Aortic smooth muscle cell (primary cell): ENCODE results near the gene SLFN12L. TPM values are rescaled to one million over a fixed set of nuclear protein-coding genes. Genes with fewer than 3 reads are reported as not detected.

Experiments used
- total RNA-seq: library from RNA; depleted of rRNA; stranded (reverse); fragments of >200 nt; gene quantifications from 2 replicates; pipeline ENCODE4 v1.2.3, GENCODE V29; 2014

Gene SLFN12L
- total RNA-seq, result 0.12 and 0.40 TPM in 2 replicates

DNA sequence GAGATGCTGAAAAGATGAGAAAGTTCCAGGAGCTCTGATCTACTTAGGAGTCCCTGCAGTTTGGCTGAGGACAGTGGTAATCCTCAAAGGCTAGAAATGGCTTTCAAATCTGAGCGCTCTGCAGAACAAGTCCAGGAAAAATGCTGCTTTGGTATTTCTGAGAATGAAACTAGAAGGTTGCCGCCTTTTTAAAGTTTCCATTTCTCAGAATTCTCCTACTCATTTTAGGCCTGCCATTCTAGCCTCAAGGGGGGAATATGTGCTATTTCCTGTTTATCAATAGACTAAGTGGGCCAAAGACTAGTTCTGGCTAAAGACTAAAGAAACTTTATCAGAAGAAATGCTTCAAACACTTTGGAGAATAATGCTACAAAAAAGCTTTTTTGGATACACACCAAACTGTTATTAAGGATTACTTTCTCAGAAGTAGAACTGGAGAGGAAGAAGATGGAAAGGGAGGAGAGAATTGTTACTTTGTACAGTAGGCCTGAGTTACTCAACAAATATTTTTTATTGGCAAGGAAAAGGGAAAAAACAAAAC is at the start of gene SLFN12L:
Gene SLFN12L, minus strand, starts transcription at position 78 of the 541 bp plus-strand sequence. CDS start 15,314 bp downstream, outside the sequence.

DNA sequence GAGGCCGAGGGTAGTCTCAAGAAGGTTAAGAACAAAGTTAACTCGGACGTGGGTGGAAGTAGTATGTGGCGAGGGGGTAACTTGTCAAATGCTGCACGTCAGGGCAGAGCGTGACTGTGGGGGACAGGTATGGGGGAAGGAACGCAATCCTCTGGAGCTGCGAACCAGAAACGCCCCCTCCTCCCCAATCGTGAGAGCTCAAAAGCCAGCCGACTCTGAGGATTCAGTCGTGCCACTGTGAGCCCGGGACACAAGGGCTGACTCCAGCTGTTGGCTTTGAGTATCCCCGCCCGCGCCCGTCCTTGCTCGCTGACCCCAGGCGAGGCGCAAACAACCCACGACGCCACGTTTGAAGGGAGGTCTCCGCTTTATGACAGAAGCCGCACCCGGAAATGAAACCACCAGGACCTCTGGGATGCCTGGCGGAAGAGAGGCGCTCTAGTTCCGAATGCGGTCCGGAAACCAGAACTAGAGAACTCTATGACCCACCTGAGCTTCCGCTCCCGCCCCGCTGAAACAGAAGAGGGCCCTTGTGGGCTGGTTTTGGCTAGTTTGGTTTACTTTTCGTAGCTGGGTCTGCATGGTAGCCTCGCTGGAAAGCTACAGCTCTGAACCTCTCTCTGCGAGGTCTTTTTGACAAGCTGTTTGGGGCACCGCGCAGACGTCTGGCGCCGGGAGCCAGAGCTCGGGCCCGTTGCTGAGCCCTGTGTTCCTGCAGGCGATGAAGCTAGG is 40.9 kb upstream of the SLFN12L start, which contains the start of gene PEX12:
Gene PEX12, minus strand, starts transcription at position 375 of the 732 bp plus-strand sequence. CDS start 550 bp downstream, outside the sequence.

DNA sequence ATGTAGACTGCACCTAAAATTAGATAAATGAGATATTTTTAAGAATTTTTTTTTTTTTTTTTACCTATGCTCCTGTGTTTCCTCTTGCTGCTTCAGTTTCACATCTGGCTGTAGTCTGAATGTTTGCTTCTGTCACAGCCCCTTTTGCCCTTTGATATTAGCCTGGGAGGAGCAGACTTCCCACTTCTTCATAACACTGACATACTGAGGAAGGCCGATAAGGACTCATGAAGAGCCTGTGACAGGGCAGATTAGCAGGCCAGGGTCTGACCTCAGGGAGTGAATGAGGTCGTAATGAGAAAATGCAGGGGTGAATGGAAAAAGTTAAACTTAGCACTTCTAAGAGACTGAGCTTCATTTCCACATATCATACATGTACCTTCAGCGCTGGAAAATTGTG is 23.2 kb upstream of the SLFN12L start, which contains the start of gene SLFN14:
Gene SLFN14, minus strand, starts transcription at position 117 of the 400 bp plus-strand sequence. CDS start 2,757 bp downstream, outside the sequence.

DNA sequence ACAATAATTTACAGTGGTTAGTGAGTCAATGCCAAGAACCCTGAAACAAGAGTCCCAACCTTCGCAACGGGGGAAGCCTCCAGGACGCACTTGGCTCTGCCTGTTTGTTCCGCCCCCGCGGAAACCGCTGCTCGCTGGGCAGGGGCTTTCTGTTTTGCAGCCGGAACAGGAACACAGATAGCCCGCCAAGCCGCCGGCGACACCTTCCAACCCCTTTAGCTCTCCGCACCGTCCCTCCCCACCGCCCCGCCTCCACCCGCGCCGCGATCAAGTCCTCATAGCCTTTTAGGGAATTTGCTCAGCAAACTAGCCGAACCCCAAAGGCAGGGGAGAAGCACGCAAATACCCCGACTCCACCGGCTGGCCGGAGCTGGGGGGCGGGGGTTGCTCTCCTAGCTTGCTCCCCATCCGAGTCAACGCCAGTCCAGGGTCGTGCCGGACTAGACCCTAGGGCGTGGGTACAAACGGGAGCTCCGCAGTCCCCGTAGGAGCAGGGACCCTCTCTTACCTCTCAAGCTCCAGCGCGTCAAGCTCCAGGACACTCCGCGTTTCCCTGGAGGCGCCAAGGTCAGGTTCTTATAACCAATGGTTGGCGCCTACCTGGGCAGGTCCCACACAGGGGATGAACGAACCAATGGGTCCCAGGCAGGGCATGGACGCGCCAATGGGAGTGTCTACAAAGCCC is 89.1 kb downstream of the SLFN12L start, which contains the start of gene SLFN13:
Gene SLFN13, minus strand, starts transcription at position 553 of the 685 bp plus-strand sequence. CDS start 3,086 bp downstream, outside the sequence.

DNA sequence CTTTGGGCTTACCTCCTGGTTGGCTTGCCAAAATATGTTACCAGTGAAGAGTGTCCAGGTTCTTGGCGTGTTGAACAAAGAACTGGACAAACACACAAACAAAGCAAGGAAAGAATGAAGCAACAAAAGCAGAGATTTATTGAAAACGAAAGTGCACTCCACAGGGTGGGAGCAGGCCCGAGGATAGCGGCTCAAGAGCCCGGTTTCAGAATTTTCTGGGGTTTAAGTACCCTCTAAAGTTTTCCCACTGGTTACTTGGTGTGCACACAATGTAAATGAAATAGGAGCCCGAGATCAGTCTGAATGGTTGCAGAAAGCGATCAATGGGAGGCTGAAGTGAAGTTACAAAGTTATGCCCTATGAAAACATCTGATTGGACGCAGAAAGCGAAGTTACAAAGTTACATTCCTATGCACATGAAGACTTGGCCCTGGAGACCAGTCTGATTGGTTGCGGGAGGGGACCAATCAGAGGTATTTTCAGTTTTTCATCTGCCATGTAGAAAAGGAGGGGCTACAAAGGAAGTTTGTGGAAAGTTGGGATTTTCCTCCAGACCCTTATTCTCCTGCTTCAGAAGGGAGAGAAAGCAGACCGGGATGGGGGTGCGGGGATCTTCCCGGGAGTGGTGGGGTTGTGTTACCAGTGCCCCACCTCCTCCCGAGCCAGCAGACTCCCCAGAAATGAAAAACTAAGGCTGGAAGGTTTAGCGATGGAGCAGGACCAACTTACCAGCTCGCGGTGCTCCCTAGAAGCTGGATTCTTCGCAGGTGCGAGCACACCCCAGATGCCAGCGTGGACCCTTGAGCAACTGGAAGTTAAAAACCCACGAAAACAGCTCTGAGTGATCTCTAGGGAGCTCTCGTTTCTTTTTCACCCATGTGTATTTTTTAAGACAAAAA is 105.1 kb downstream of the SLFN12L start, which contains the start of gene SLFN12:
Gene SLFN12, minus strand, starts transcription at position 325 of the 899 bp plus-strand sequence. CDS start 9,472 bp downstream, outside the sequence.

Other genes with a start within 250 kb of the SLFN12L start
- gene SLFN11, start 164.1 kb downstream of the SLFN12L start, total RNA-seq, result 73.2 and 91.4 TPM in 2 replicates
- 38.8 and 49.2 TPM in 2 replicates for gene SLFN12, start 105.2 kb downstream of the SLFN12L start, total RNA-seq
- 2.2 and 3.0 TPM in 2 replicates for gene SLFN13, start 88.9 kb downstream of the SLFN12L start, total RNA-seq
- gene SLFN14, start 23.1 kb upstream of the SLFN12L start, total RNA-seq, result not detected in 2 replicates
- 3.6 and 4.7 TPM in 2 replicates for gene PEX12, start 40.9 kb upstream of the SLFN12L start, total RNA-seq
- gene AP2B1, start 49.6 kb upstream of the SLFN12L start, total RNA-seq, result 72.7 and 96.8 TPM in 2 replicates
- 0.40 and 1.1 TPM in 2 replicates for gene RASL10B, start 194.0 kb upstream of the SLFN12L start, total RNA-seq
- not detected in 2 replicates for gene GAS2L2, start 215.6 kb upstream of the SLFN12L start, total RNA-seq
- gene C17orf50, start 223.2 kb upstream of the SLFN12L start, total RNA-seq, result not detected in 2 replicates